MM.1S (cell line): ENCODE measurements around the gene ACSS1.
"Not testable (repeated sequence)": the region's sequence is repeated elsewhere in the genome, so short reads cannot be mapped to it uniquely, and the experiment has no call there.

Experiments
- DNase-seq: peaks from one replicate; pipeline ENCODE4 v3.0.0-alpha.2; 2015
- H2AFZ ChIP-seq: fragments of 300-600 bp; sonication (generic); 2 replicates; pipeline ENCODE4 v1.6.0; 2016; ENCODE audit warnings: antibody characterized with exemption, low read length
- H3F3A ChIP-seq: fragments of 300-600 bp; sonication (generic); 2 replicates; pipeline ENCODE4 v1.6.1; 2016; ENCODE audit warnings: mild to moderate bottlenecking, antibody characterized with exemption, low read length, moderate library complexity, mixed read lengths; ENCODE audit not compliant: insufficient read depth
- H3K27ac ChIP-seq: fragments of 300-600 bp; sonication (generic); 2 replicates; pipeline ENCODE4 v1.5.1; 2016; ENCODE audit warnings: mild to moderate bottlenecking, low read length
- H3K27me3 ChIP-seq: fragments of 300-600 bp; sonication (generic); replicated peaks from 2 replicates; pipeline ENCODE4 v1.6.0; 2016; ENCODE audit warnings: low read length; ENCODE audit not compliant: insufficient read depth
- H3K36me3 ChIP-seq: fragments of 300-600 bp; sonication (generic); replicated peaks from 2 replicates; pipeline ENCODE4 v1.6.1; 2016; ENCODE audit warnings: mild to moderate bottlenecking, low read length, mixed read lengths; ENCODE audit not compliant: insufficient read depth
- H3K4me1 ChIP-seq: fragments of 300-600 bp; sonication (generic); 2 replicates; pipeline ENCODE4 v1.6.1; 2016; ENCODE audit warnings: low read length, mixed read lengths
- H3K4me2 ChIP-seq: fragments of 300-600 bp; sonication (generic); 2 replicates; pipeline ENCODE4 v1.6.0; 2016; ENCODE audit warnings: low read depth, low read length
- H3K4me3 ChIP-seq: fragments of 300-600 bp; sonication (generic); 2 replicates; pipeline ENCODE4 v1.5.1; 2016; ENCODE audit warnings: low read length, mixed read lengths
- H3K79me2 ChIP-seq: fragments of 300-600 bp; sonication (generic); 2 replicates; pipeline ENCODE4 v1.6.1; 2016; ENCODE audit warnings: mixed run types, low read length, mixed read lengths
- H3K9ac ChIP-seq: fragments of 300-600 bp; sonication (generic); 2 replicates; pipeline ENCODE4 v1.6.1; 2016; ENCODE audit warnings: low read length, mixed read lengths
- H3K9me2 ChIP-seq: fragments of 300-600 bp; sonication (generic); replicated peaks from 2 replicates; pipeline ENCODE4 v1.6.1; 2016; ENCODE audit warnings: mild to moderate bottlenecking, low read length, mixed read lengths; ENCODE audit not compliant: insufficient read depth
- H3K9me3 ChIP-seq: fragments of 300-600 bp; sonication (generic); replicated peaks from 2 replicates; pipeline ENCODE4 v1.6.1; 2016; ENCODE audit warnings: mild to moderate bottlenecking, low read length, mixed read lengths; ENCODE audit not compliant: insufficient read depth
- H4K20me1 ChIP-seq: fragments of 300-600 bp; sonication (generic); 2 replicates; pipeline ENCODE4 v1.6.1; 2016; ENCODE audit warnings: mild to moderate bottlenecking, low read length, moderate library complexity, mixed read lengths; ENCODE audit not compliant: insufficient read depth
- EZH2 ChIP-seq: fragments of 300-600 bp; sonication (generic); optimal IDR thresholded peaks from 2 replicates; pipeline ENCODE3; 2017; ENCODE audit warnings: low read depth, mild to moderate bottlenecking, antibody characterized with exemption, low read length, mixed read lengths
- EZH2phosphoT487 ChIP-seq: fragments of 300-600 bp; sonication (generic); IDR thresholded peaks from 2 replicates; pipeline ENCODE4 v1.6.1; 2018; ENCODE audit warnings: antibody characterized with exemption, low read length
- TF ChIP-seq, protein P1 (sequence below): fragments of 300-600 bp; sonication (generic); IDR thresholded peaks from 2 replicates; pipeline ENCODE4 v1.5.1; 2016; ENCODE audit warnings: antibody characterized with exemption, low read length, mixed read lengths

The ACSS1 gene

DNA sequence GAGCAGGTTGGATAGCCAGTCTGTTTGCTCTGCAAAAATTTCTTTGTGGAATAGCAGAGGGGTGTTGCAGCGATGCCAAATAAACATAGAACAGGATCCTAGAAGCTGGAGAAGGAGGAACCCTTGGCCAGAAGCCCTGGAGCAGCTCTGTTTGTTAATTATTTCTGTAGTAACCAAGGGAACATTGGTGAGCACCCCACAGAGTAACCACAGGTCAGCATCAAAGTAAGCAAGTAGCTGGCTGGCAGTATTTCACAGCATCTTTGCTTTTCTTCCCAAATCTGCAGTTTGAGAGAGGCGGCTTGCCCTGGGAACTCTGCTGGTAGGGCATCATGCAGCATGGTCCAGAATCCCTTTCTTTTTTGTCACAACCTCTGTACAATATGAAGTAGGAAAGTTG, 52.7 kb downstream of the ACSS1 start:
- no peaks in the 10 kb centered on the region for H3F3A ChIP-seq
- no peaks in the 10 kb centered on the region for H3K4me1 ChIP-seq
- H4K20me1 ChIP-seq = no peaks in the 10 kb centered on the region
- H3K4me3 ChIP-seq = no peak overlapping the region
- no peaks in the 10 kb centered on the region for H3K9me2 ChIP-seq
- H3K36me3 ChIP-seq = no peaks in the 10 kb centered on the region
- no peaks in the 10 kb centered on the region for H3K79me2 ChIP-seq
- no peak overlapping the region for H3K9ac ChIP-seq
- no peaks in the 10 kb centered on the region for H3K9me3 ChIP-seq
- no peak overlapping the region for H2AFZ ChIP-seq
- no peak overlapping the region for H3K4me2 ChIP-seq
- H3K27ac ChIP-seq = no peak overlapping the region
- H3K27me3 ChIP-seq = no peaks in the 10 kb centered on the region
- TF ChIP-seq EZH2 (no peak), EZH2phosphoT487 (no peak)
- TF ChIP-seq, protein P1, sequence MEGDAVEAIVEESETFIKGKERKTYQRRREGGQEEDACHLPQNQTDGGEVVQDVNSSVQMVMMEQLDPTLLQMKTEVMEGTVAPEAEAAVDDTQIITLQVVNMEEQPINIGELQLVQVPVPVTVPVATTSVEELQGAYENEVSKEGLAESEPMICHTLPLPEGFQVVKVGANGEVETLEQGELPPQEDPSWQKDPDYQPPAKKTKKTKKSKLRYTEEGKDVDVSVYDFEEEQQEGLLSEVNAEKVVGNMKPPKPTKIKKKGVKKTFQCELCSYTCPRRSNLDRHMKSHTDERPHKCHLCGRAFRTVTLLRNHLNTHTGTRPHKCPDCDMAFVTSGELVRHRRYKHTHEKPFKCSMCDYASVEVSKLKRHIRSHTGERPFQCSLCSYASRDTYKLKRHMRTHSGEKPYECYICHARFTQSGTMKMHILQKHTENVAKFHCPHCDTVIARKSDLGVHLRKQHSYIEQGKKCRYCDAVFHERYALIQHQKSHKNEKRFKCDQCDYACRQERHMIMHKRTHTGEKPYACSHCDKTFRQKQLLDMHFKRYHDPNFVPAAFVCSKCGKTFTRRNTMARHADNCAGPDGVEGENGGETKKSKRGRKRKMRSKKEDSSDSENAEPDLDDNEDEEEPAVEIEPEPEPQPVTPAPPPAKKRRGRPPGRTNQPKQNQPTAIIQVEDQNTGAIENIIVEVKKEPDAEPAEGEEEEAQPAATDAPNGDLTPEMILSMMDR = no peak
- no peak for DNase-seq

- no peak overlapping the region for H3K4me2 ChIP-seq
- H3K9me2 ChIP-seq = no peaks in the 10 kb centered on the region
- H4K20me1 ChIP-seq = no peaks in the 10 kb centered on the region
- H3K9me3 ChIP-seq = no peaks in the 10 kb centered on the region
- no peak overlapping the region for H3K27ac ChIP-seq
- H3K4me1 ChIP-seq = 0 out of 2 replicates have a peak, but pooled peaks cover 8% of the 10 kb centered on the region
- H3K36me3 ChIP-seq = no peaks in the 10 kb centered on the region
- H2AFZ ChIP-seq = no peak overlapping the region
- no peak for TF ChIP-seq EZH2phosphoT487
- TF ChIP-seq, protein P1 = no peak
- TF ChIP-seq EZH2 = no peak
- H3F3A ChIP-seq = no peaks in the 10 kb centered on the region
- no peaks in the 10 kb centered on the region for H3K27me3 ChIP-seq
- no peak for DNase-seq
- H3K79me2 ChIP-seq = no peaks in the 10 kb centered on the region
- H3K9ac ChIP-seq = no peak overlapping the region
- no peak overlapping the region for H3K4me3 ChIP-seq
Measured at GRCh38 chr20:25003002-25003401, 54.9 kb downstream of the ACSS1 start.

GRCh38 chr20:25001323-25001722, 56.6 kb downstream of the ACSS1 start:
- not testable (repeated sequence) for H3K36me3 ChIP-seq, H3K4me1 ChIP-seq, H2AFZ ChIP-seq, H3K9ac ChIP-seq, H3K4me2 ChIP-seq, H3K4me3 ChIP-seq, H3K9me3 ChIP-seq, H4K20me1 ChIP-seq, H3K79me2 ChIP-seq, H3K27me3 ChIP-seq, H3K27ac ChIP-seq, H3F3A ChIP-seq, H3K9me2 ChIP-seq, DNase-seq

GRCh38 chr20:25000268-25000801, 57.6 kb downstream of the ACSS1 start:
- no peaks in the 10 kb centered on the region for H3K79me2 ChIP-seq
- H3K4me3 ChIP-seq = no peak overlapping the region
- no peak overlapping the region for H3K9ac ChIP-seq
- H3K27me3 ChIP-seq = no peaks in the 10 kb centered on the region
- no peak overlapping the region for H2AFZ ChIP-seq
- no peaks in the 10 kb centered on the region for H3K36me3 ChIP-seq
- no peak overlapping the region for H3K4me2 ChIP-seq
- TF ChIP-seq, protein P1 = no peak
- TF ChIP-seq EZH2phosphoT487 (no peak), EZH2 (no peak)
- no peak overlapping the region for H3K27ac ChIP-seq
- 0 out of 2 replicates have a peak, but pooled peaks cover 8% of the 10 kb centered on the region for H3K4me1 ChIP-seq
- no peaks in the 10 kb centered on the region for H3K9me3 ChIP-seq
- H4K20me1 ChIP-seq = no peaks in the 10 kb centered on the region
- H3K9me2 ChIP-seq = no peaks in the 10 kb centered on the region
- no peaks in the 10 kb centered on the region for H3F3A ChIP-seq
- no peak for DNase-seq
